ENCODE measurements around the gene TMEM238L. TPM values are rescaled to one million over a fixed set of nuclear protein-coding genes. Genes with fewer than 3 reads are reported as not detected.

TMEM238L gene
- total RNA-seq, 1 donor from 2014 or later, result not detected

GRCh38 chr17:10805911-10806310 lies 2.0 kb upstream of the TMEM238L start:
- TF ChIP-seq CTCF (conservative IDR thresholded peaks at IDR 0.05; ENCODE audit: low read depth, low read length), result no peak
- H3K4me3 ChIP-seq (ENCODE audit: low read depth, low read length), result no peak overlapping the region
- DNase-seq (ENCODE audit: low read depth), result no peak

- TF ChIP-seq CTCF (conservative IDR thresholded peaks at IDR 0.05; ENCODE audit: low read depth, low read length), result no peak
- no peak for DNase-seq (ENCODE audit: low read depth)
- no peak overlapping the region for H3K4me3 ChIP-seq (ENCODE audit: low read depth, low read length)
Measured at GRCh38 chr17:10804546-10804945, 647 bp upstream of the TMEM238L start.

GRCh38 chr17:10803350-10803749 lies 549 bp downstream of the TMEM238L start:
- H3K4me3 ChIP-seq (ENCODE audit: low read depth, low read length), result no peak overlapping the region
- DNase-seq (ENCODE audit: low read depth), result no peak
- no peak for TF ChIP-seq CTCF (conservative IDR thresholded peaks at IDR 0.05; ENCODE audit: low read depth, low read length)

GRCh38 chr17:10802496-10803284 lies 1.2 kb downstream of the TMEM238L start:
- no peak overlapping the region for H3K4me3 ChIP-seq (ENCODE audit: low read depth, low read length)
- no peak for TF ChIP-seq CTCF (conservative IDR thresholded peaks at IDR 0.05; ENCODE audit: low read depth, low read length)
- no peak for DNase-seq (ENCODE audit: low read depth)

- H3K4me3 ChIP-seq (ENCODE audit: low read depth, low read length), result no peak overlapping the region
- DNase-seq (ENCODE audit: low read depth), result no peak
- no peak for TF ChIP-seq CTCF (conservative IDR thresholded peaks at IDR 0.05; ENCODE audit: low read depth, low read length)
Measured at GRCh38 chr17:10799407-10799806, 4.5 kb downstream of the TMEM238L start.

- no peak for DNase-seq (ENCODE audit: low read depth)
- TF ChIP-seq CTCF (conservative IDR thresholded peaks at IDR 0.05; ENCODE audit: low read depth, low read length), result no peak
- H3K4me3 ChIP-seq (ENCODE audit: low read depth, low read length), result no peak overlapping the region
Measured at GRCh38 chr17:10798910-10799309, 5.0 kb downstream of the TMEM238L start.

- no peak overlapping the region for H3K4me3 ChIP-seq (ENCODE audit: low read depth, low read length)
- no peak for DNase-seq (ENCODE audit: low read depth)
Measured at GRCh38 chr17:10798332-10798749, 5.6 kb downstream of the TMEM238L start.

More at GRCh38 chr17:10798332-10798749, 5.6 kb downstream of the TMEM238L start:
- no peak for TF ChIP-seq CTCF (conservative IDR thresholded peaks at IDR 0.05; ENCODE audit: low read depth, low read length)

Measured in epithelial cell of proximal tubule (primary cell).